Neuron (in vitro differentiated cells): ENCODE measurements around the gene OR51E2.
"Not testable (repeated sequence)": the region's sequence is repeated elsewhere in the genome, so short reads cannot be mapped to it uniquely, and the experiment has no call there.

Experiments
- H2AFZ ChIP-seq: one replicate; pipeline ENCODE4 v1.6.1; 2013; ENCODE audit warnings: low read depth, mild to moderate bottlenecking, inconsistent platforms, low read length, moderate library complexity
- H3K27me3 ChIP-seq: one replicate; pipeline ENCODE4 v1.6.1; 2013; ENCODE audit warnings: low read length; ENCODE audit not compliant: insufficient read depth
- H3K36me3 ChIP-seq: one replicate; pipeline ENCODE4 v1.6.1; 2013; ENCODE audit warnings: low read length; ENCODE audit not compliant: insufficient read depth
- H3K4me1 ChIP-seq: one replicate; pipeline ENCODE4 v1.6.1; 2013; ENCODE audit warnings: low read length; ENCODE audit not compliant: insufficient read depth
- H3K4me3 ChIP-seq: 2 replicates; pipeline ENCODE4 v1.5.1; 2013; ENCODE audit warnings: mild to moderate bottlenecking, low read length, moderate library complexity
- H3K9me3 ChIP-seq: one replicate; pipeline ENCODE4 v1.6.1; 2013; ENCODE audit warnings: low read length

The OR51E2 gene, protein sequence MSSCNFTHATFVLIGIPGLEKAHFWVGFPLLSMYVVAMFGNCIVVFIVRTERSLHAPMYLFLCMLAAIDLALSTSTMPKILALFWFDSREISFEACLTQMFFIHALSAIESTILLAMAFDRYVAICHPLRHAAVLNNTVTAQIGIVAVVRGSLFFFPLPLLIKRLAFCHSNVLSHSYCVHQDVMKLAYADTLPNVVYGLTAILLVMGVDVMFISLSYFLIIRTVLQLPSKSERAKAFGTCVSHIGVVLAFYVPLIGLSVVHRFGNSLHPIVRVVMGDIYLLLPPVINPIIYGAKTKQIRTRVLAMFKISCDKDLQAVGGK

DNA sequence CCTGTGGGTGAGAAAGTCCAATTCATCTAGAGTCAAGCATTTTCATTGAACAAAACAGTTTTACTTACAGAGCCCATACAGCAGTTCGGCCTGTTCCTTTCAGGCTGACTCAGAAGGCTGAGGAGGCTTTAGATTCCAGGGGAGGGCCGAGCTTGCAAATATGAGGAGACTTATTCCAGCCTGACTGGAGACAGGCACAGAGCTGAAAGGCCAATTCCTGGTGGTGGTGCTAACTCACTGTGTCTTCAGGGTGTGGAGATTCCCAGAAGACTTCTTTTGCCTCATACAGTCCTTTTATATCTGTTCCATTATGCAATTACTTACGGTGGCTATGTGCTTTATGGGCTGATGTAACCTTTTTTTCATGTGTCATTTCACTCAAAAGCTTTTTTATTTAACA is at the start of gene OR51E2:
Gene OR51E2 (minus strand): TSS at position 269 of the 400 bp plus-strand sequence. CDS start 15,142 bp downstream, outside the sequence.
- Histone ChIP-seq H3K27me3 (no peaks in the 10 kb centered on the region), H2AFZ (no peak within 1 kb of the TSS), H3K36me3 (no peaks in the 10 kb centered on the region), H3K4me1 (peaks cover 3% of the 10 kb centered on the region), H3K9me3 (no peaks in the 10 kb centered on the region), H3K4me3 (no peak within 1 kb of the TSS)

DNA sequence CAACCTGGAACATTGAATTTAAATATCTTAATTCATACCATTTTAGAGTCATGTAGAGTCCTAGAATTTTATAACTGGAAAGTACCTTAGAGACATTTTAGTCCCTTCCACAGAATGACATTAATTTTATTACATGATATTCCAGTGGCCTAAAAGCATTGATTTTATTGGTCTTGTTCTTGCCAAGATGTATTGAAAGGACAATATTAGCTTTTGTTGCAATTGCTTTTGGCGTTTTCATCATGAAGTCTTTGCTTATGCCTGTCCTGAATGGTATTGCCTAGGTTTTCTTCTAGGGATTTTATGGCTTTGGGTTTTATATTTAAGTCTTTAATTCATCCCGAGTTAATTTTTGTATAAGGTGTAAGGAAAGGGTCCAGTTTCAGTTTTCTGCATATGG is 43.1 kb upstream of the OR51E2 start:
- no peaks in the 10 kb centered on the region for H3K9me3 ChIP-seq
- no peak overlapping the region for H3K4me3 ChIP-seq
- no peaks in the 10 kb centered on the region for H3K27me3 ChIP-seq
- no peaks in the 10 kb centered on the region for H3K4me1 ChIP-seq
- no peaks in the 10 kb centered on the region for H3K36me3 ChIP-seq
- no peak overlapping the region for H2AFZ ChIP-seq

DNA sequence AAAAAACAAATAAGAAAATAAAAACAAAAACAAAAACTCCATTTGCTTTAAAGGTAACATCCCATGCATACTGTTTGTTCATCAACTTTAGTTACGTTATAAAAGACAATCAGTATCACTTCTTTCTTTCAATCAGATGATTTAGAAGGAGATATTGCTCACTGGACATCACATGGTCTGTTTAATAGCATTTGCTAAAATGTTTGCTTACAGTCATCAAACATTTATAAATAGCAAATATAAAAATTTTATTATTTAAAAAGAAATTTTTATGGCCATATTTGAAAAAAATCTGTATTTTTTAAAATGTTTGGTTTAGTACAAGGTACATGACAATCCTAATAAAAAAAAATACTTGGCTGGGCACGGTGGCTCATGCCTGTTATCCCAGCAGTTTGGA is 29.5 kb upstream of the OR51E2 start:
- Histone ChIP-seq H3K36me3 (no peaks in the 10 kb centered on the region), H3K4me1 (no peaks in the 10 kb centered on the region), H3K4me3 (no peak overlapping the region), H3K9me3 (no peaks in the 10 kb centered on the region), H3K27me3 (no peaks in the 10 kb centered on the region), H2AFZ (no peak overlapping the region)

- H2AFZ ChIP-seq: not testable (repeated sequence)
These were observed 25.2 kb upstream of the OR51E2 start for GRCh38 chr11:4722616-4723534.

GRCh38 chr11:4714300-4714699 is 16.6 kb upstream of the OR51E2 start:
- Histone ChIP-seq H3K36me3 (no peaks in the 10 kb centered on the region), H3K4me1 (no peaks in the 10 kb centered on the region), H3K9me3 (no peaks in the 10 kb centered on the region), H3K4me3 (no peak overlapping the region), H2AFZ (no peak overlapping the region), H3K27me3 (peaks cover under 1% of the 10 kb centered on the region)

More at GRCh38 chr11:4722616-4723534, 25.2 kb upstream of the OR51E2 start:
- H3K9me3 ChIP-seq, H3K4me1 ChIP-seq, H3K4me3 ChIP-seq, H3K36me3 ChIP-seq, H3K27me3 ChIP-seq: not testable (repeated sequence)

DNA sequence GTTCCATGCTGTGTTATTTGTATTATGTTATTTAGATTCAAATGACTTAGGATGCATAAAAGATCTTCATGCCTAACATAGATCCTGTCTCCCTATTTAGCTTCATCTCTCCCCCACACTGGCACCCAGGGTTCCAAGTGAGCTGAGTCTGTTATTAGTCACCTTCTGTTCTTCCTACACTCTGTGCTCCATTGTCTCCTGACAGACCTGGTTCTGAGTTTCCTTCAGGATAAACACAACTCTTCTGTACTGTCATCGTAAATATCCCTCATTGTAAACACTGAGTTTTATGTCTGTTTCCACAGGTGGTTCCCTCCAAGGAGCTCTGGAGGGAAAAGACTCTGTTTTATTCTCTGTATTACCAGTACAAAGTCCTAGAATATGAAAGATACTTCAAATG is 15.6 kb upstream of the OR51E2 start:
- Histone ChIP-seq H3K4me1 (no peaks in the 10 kb centered on the region), H3K36me3 (no peaks in the 10 kb centered on the region), H3K4me3 (no peak overlapping the region), H3K9me3 (no peaks in the 10 kb centered on the region), H3K27me3 (peaks cover 2% of the 10 kb centered on the region), H2AFZ (no peak overlapping the region)

DNA sequence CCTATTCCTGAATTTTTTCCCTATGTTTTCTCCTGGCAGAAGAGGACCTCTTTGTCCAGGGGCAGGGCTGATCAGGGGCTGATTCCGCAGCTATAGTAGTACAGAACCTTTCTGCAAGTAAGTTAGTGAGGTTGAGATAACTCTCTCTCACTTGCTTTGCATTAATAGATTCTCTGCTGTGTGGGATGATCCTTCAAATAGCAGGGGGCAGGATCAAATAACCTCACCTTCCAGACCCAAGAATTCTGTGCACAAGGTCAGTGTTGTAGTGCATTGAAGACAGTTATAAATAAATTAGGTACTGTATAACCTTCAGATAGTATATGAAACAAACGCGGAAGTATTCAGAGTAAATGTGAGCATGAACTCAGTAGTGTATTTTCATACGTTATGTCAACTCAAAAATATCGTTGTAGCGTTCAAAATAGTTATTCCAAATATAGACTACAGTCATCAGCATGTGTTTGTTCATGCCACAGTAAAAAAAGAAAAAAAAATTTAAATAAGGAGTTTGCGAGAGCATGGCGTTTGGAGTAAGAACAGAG is 7.2 kb upstream of the OR51E2 start:
- no peaks in the 10 kb centered on the region for H3K36me3 ChIP-seq
- no peaks in the 10 kb centered on the region for H3K9me3 ChIP-seq
- H2AFZ ChIP-seq: no peak overlapping the region
- H3K27me3 ChIP-seq: peaks cover 2% of the 10 kb centered on the region
- no peak overlapping the region for H3K4me3 ChIP-seq
- no peaks in the 10 kb centered on the region for H3K4me1 ChIP-seq

GRCh38 chr11:4704054-4704789 is 6.6 kb upstream of the OR51E2 start, which contains the start of gene MMP26:
Gene MMP26, plus strand, starts transcription at chr11:4704784.
- H3K4me3 ChIP-seq: no peak within 1 kb of the TSS
- no peak within 1 kb of the TSS for H2AFZ ChIP-seq
- H3K36me3 ChIP-seq: no peaks in the 10 kb centered on the region
- no peaks in the 10 kb centered on the region for H3K4me1 ChIP-seq
- H3K9me3 ChIP-seq: no peaks in the 10 kb centered on the region
- H3K27me3 ChIP-seq: peaks cover under 1% of the 10 kb centered on the region

GRCh38 chr11:4700436-4700820 is 2.8 kb upstream of the OR51E2 start:
- Histone ChIP-seq H2AFZ (no peak overlapping the region), H3K9me3 (no peaks in the 10 kb centered on the region), H3K36me3 (no peaks in the 10 kb centered on the region), H3K4me1 (peaks cover 3% of the 10 kb centered on the region), H3K27me3 (no peaks in the 10 kb centered on the region), H3K4me3 (no peak overlapping the region)

- no peaks in the 10 kb centered on the region for H3K36me3 ChIP-seq
- H3K4me1 ChIP-seq: peaks cover 3% of the 10 kb centered on the region
These were observed 2.2 kb upstream of the OR51E2 start for GRCh38 chr11:4699697-4700435.

GRCh38 chr11:4695442-4695841 is 2.2 kb downstream of the OR51E2 start:
- H3K9me3 ChIP-seq: no peaks in the 10 kb centered on the region
- H3K27me3 ChIP-seq: no peaks in the 10 kb centered on the region
- H2AFZ ChIP-seq: no peak overlapping the region
- H3K4me1 ChIP-seq: peaks cover 3% of the 10 kb centered on the region
- no peak overlapping the region for H3K4me3 ChIP-seq
- H3K36me3 ChIP-seq: no peaks in the 10 kb centered on the region

More at GRCh38 chr11:4699697-4700435, 2.2 kb upstream of the OR51E2 start:
- no peaks in the 10 kb centered on the region for H3K9me3 ChIP-seq
- H3K27me3 ChIP-seq: no peaks in the 10 kb centered on the region
- no peak overlapping the region for H2AFZ ChIP-seq
- H3K4me3 ChIP-seq: no peak overlapping the region

GRCh38 chr11:4684631-4685285 is 12.9 kb downstream of the OR51E2 start:
- Histone ChIP-seq H3K9me3 (no peaks in the 10 kb centered on the region), H2AFZ (no peak overlapping the region), H3K4me3 (no peak overlapping the region), H3K27me3 (no peaks in the 10 kb centered on the region), H3K36me3 (no peaks in the 10 kb centered on the region), H3K4me1 (peaks cover 23% of the 10 kb centered on the region)
